K562 (cell line): ENCODE results near the gene CDHR1. TPM values are rescaled to one million over a fixed set of nuclear protein-coding genes. Genes with fewer than 3 reads are reported as not detected.

Experiments
- ARHGAP35 ChIP-seq: fragments of 450-650 bp; IDR thresholded peaks from 2 replicates; pipeline ENCODE4 v1.6.1; 2018; ENCODE audit not compliant: partially characterized antibody
- BCOR ChIP-seq: fragments of 450-650 bp; IDR thresholded peaks from 2 replicates; pipeline ENCODE4 v1.6.1; 2016
- CBX3 ChIP-seq, 2 experiments: IDR thresholded peaks; 1 replicate in 1 of 2; 2 replicates in 1 of 2; pipeline ENCODE4 v1.6.1; 2012; ENCODE audit warnings: inconsistent platforms in 2 of 2, low read length in 2 of 2, borderline replicate concordance in 1 of 2, control low read depth in 1 of 2
- FOXA3 ChIP-seq, 2 experiments: fragments of 450-650 bp in 1 of 2; sonication (generic) in 1 of 2; formaldehyde crosslinking; IDR thresholded peaks in 1 of 2; conservative IDR thresholded peaks in 1 of 2; 2 replicates each; pipeline versions ENCODE4 v1.4.0 to v1.8.0; 2020 to 2022; ENCODE audit warnings: mild to moderate bottlenecking in 2 of 2, missing genetic modification reagents in 1 of 2
- FOXP4 ChIP-seq: sonication (generic); formaldehyde crosslinking; IDR thresholded peaks from 2 replicates; pipeline ENCODE4 v1.8.0; 2022; ENCODE audit warnings: mild to moderate bottlenecking, missing genetic modification reagents, borderline replicate concordance
- ID3 ChIP-seq, 2 experiments: fragments of 250-450 bp in 1 of 2; fragments of 450-650 bp in 1 of 2; sonication (Bioruptor Pico) in 1 of 2; IDR thresholded peaks; 2 replicates each; pipeline versions ENCODE4 v1.6.1 to v1.8.0; 2016 to 2021; ENCODE audit warnings: mild to moderate bottlenecking in 2 of 2, moderate library complexity in 2 of 2, missing compliant biosample characterization in 1 of 2, missing genetic modification characterization in 1 of 2
- NCOR1 ChIP-seq: fragments of 450-650 bp; IDR thresholded peaks from 2 replicates; pipeline ENCODE4 v1.6.1; 2016; ENCODE audit warnings: mild to moderate bottlenecking, moderate library complexity
- PHB ChIP-seq: fragments of 250-450 bp; sonication (Bioruptor Pico); IDR thresholded peaks from 2 replicates; pipeline ENCODE4 v1.5.0; 2021
- SETDB1 ChIP-seq: IDR thresholded peaks from one replicate; pipeline ENCODE4 v1.6.1; 2012; ENCODE audit warnings: low read length, control low read depth, inconsistent platforms
- ZBTB40 ChIP-seq, 2 experiments: fragments of 450-650 bp in 1 of 2; sonication (generic) in 1 of 2; formaldehyde crosslinking in 1 of 2; IDR thresholded peaks; 2 replicates each; pipeline versions ENCODE4 v1.7.1 to v1.9.0; 2016 to 2022; ENCODE audit warnings: inconsistent platforms in 1 of 2, mild to moderate bottlenecking in 1 of 2, missing genetic modification reagents in 1 of 2
- ZBTB49 ChIP-seq: sonication (generic); formaldehyde crosslinking; IDR thresholded peaks from 2 replicates; pipeline ENCODE4 v1.8.0; 2022; ENCODE audit warnings: missing genetic modification reagents, mild to moderate bottlenecking, borderline replicate concordance
- polyA plus RNA-seq, 8 experiments: library from polyadenylated mRNA; depleted of rRNA in 4 of 8; stranded (reverse) in 5 of 8; unstranded in 3 of 8; fragments of >200 nt; fragmentation: Nextera tagmentation in 2 of 8; fragmentation: Illumina TruSeq in 1 of 8; extraction: Ambion mirVana in 2 of 8; extraction: Trizol in 1 of 8; gene quantifications; 2 replicates each; pipeline versions ENCODE4 v1.2.1 to v1.2.3, GENCODE V29; 2011 to 2014; ENCODE audit warnings: inconsistent platforms in 1 of 8, missing spikeins in 1 of 8
- total RNA-seq, 7 experiments: library from RNA; depleted of rRNA in 6 of 7; stranded (reverse); fragments of >200 nt in 6 of 7; fragmentation: Illumina TruSeq in 2 of 7; extraction: Trizol in 2 of 7; gene quantifications; 2 replicates each; pipeline versions ENCODE4 v1.2.1 to v1.2.3, GENCODE V29; 2011 to 2021; ENCODE audit warnings: low replicate concordance in 1 of 7

CDHR1 gene
- total and polyA plus RNA-seq, 9 of the 15 experiments (the other 6 are each of a cell fraction or from before 2014, with no cell fraction given): 0.03 to 0.99 (median 0.20) TPM

- TF ChIP-seq ZBTB40 (IDR thresholded peaks at IDR 0.05) (no peak), ZBTB40 (CRISPR knock-in tag; IDR thresholded peaks at IDR 0.05) (peak; percentile 72), FOXP4 (peak; percentile 92), NCOR1 (no peak), ID3 (CRISPR knock-in tag; IDR thresholded peaks at IDR 0.05) (no peak), ID3 (tag; IDR thresholded peaks at IDR 0.05) (0 out of 2 replicates have a peak, but pooled peaks have one; percentile 50), FOXA3 (CRISPR knock-in tag; conservative IDR thresholded peaks at IDR 0.05 in 1 of 2, IDR thresholded peaks at IDR 0.05 in 1 of 2) (peak in 1 of 2 experiments; percentile 73; a peak in 2 of 4 replicates), BCOR (peak; percentile 8; the same call in 1 of the 2 replicates), ARHGAP35 (no peak), ZBTB49 (CRISPR knock-in tag) (0 out of 2 replicates have a peak, but pooled peaks have one; percentile 87), PHB (CRISPR knock-in tag) (no peak), CBX3 (IDR thresholded peaks at IDR 0.05; ENCODE audit: borderline replicate concordance in 1 of 2, low read length in 2 of 2) (peak in 1 of 2 experiments; percentile 95; a peak in 2 of 3 replicates), SETDB1 (no peak)
Measured at GRCh38 chr10:84256510-84257342, 62.4 kb downstream of the CDHR1 start (continued).
